K562 (cell line): Measurements from ENCODE around the gene INO80. TPM values are rescaled to one million over a fixed set of nuclear protein-coding genes. Genes with fewer than 3 reads are reported as not detected.

Experiments
- ATAC-seq: fragments of 200-7000 bp; cut with Tn5 transposase; 3 replicates; pipeline ENCODE4 v1.9.1; 2020; ENCODE audit warnings: moderate library complexity
- BruUV-seq: library from RNA; stranded (reverse); fragments of 400-500 nt; replicated peaks from 2 replicates; lab custom pipeline; 2021; lab: Mats Ljungman, UMichigan
- CTCF ChIA-PET: fragments of 300-600 bp; formaldehyde crosslinking; extraction: SDS; loops from one replicate; lab custom pipeline; 2021; ENCODE audit warnings: low intra/inter-chr PET ratio; lab: Yijun Ruan, JAX
- POLR2A ChIA-PET: fragments of 300-600, 350-650 bp; sonication (Branson Sonifier 250); formaldehyde crosslinking; extraction: SDS; loops from one replicate; lab custom pipeline; 2021; ENCODE audit warnings: antibody characterized with exemption, inconsistent platforms; lab: Yijun Ruan, JAX
- DNase-seq, 4 experiments: peaks; one replicate each; pipeline versions ENCODE4 v3.0.0 to v3.0.0-alpha.2; 2011 to 2018; ENCODE audit warnings: low spot score in 3 of 4, mixed read lengths in 3 of 4; ENCODE audit errors: extremely low read depth in 1 of 4
- FAIRE-seq: peaks from 2 replicates; lab custom pipeline; 2011; peaks lifted over from hg19 to GRCh38; lab: Jason Lieb, UNC
- H2AFZ ChIP-seq: 2 replicates; pipeline ENCODE4 v1.6.0; 2011; ENCODE audit warnings: low read depth, low read length, control low read depth, inconsistent platforms
- H3K27ac ChIP-seq: fragments of 200-600 bp; 3 replicates; pipeline ENCODE4 v1.8.0; 2011; ENCODE audit warnings: low read depth, mild to moderate bottlenecking, control low read depth, inconsistent platforms, low read length, moderate library complexity, mixed read lengths; ENCODE audit errors: extremely low read depth
- H3K27me3 ChIP-seq, 2 experiments: fragments of 300-600 bp in 1 of 2; 2 replicates in 1 of 2; 3 replicates in 1 of 2; pipeline versions ENCODE4 v1.6.0 to v1.8.0; 2011; ENCODE audit warnings: inconsistent platforms in 2 of 2, low read length in 2 of 2, mild to moderate bottlenecking in 1 of 2, mixed read lengths in 1 of 2, moderate library complexity in 1 of 2; ENCODE audit not compliant: control insufficient read depth in 2 of 2, insufficient read depth in 2 of 2
- H3K36me3 ChIP-seq: fragments of 300-600 bp; 3 replicates; pipeline ENCODE4 v1.8.0; 2011; ENCODE audit warnings: mild to moderate bottlenecking, low read length, inconsistent platforms; ENCODE audit not compliant: control insufficient read depth, insufficient read depth
- H3K4me1 ChIP-seq, 2 experiments: fragments of 200-600 bp in 1 of 2; replicated peaks in 1 of 2; 2 replicates in 1 of 2; 3 replicates in 1 of 2; pipeline versions ENCODE4 v1.5.1 to v1.8.0; 2011; ENCODE audit warnings: inconsistent platforms in 2 of 2, low read length in 2 of 2, mild to moderate bottlenecking in 1 of 2, mixed read lengths in 1 of 2, moderate library complexity in 1 of 2; ENCODE audit not compliant: control insufficient read depth in 2 of 2, insufficient read depth in 2 of 2
- H3K4me2 ChIP-seq: 2 replicates; pipeline ENCODE4 v1.6.1; 2011; ENCODE audit warnings: low read length, control low read depth, inconsistent platforms, mixed read lengths; ENCODE audit not compliant: insufficient read depth
- H3K4me3 ChIP-seq: fragments of 200-600 bp; sonication (generic), shearing (Covaris generic); 2 replicates; pipeline ENCODE4 v1.5.1; 2016; ENCODE audit warnings: control low read depth, inconsistent platforms
- H3K79me2 ChIP-seq: fragments of 200-600 bp; 3 replicates; pipeline ENCODE4 v1.8.0; 2011; ENCODE audit warnings: low read length, inconsistent platforms; ENCODE audit not compliant: control insufficient read depth, insufficient read depth
- H3K9ac ChIP-seq, 2 experiments: 2 replicates each; pipeline versions ENCODE4 v1.6.0 to v1.6.1; 2011; ENCODE audit warnings: low read depth in 2 of 2, low read length in 2 of 2, control low read depth in 1 of 2, inconsistent platforms in 1 of 2, mild to moderate bottlenecking in 1 of 2, mixed read lengths in 1 of 2; ENCODE audit not compliant: insufficient read depth in 1 of 2
- H3K9me1 ChIP-seq: one replicate; pipeline ENCODE4 v1.6.0; 2011; ENCODE audit warnings: inconsistent platforms, mild to moderate bottlenecking, low read length, moderate library complexity; ENCODE audit not compliant: control insufficient read depth, insufficient read depth
- H3K9me3 ChIP-seq: replicated peaks from 2 replicates; pipeline ENCODE4 v1.5.1; 2011; ENCODE audit warnings: low read depth, low read length, inconsistent platforms; ENCODE audit not compliant: control insufficient read depth, insufficient read depth
- H4K20me1 ChIP-seq: replicated peaks from 2 replicates; pipeline ENCODE4 v1.6.1; 2011; ENCODE audit warnings: low read length, inconsistent platforms, mixed read lengths; ENCODE audit not compliant: control insufficient read depth, insufficient read depth
- CC2D1A ChIP-seq: fragments of 450-650 bp; IDR thresholded peaks from 2 replicates; pipeline ENCODE4 v1.6.1; 2017; ENCODE audit warnings: mild to moderate bottlenecking
- CSDE1 ChIP-seq, 2 experiments: fragments of 450-650 bp; IDR thresholded peaks; 2 replicates each; pipeline ENCODE4 v1.6.1; 2016; ENCODE audit warnings: mild to moderate bottlenecking in 1 of 2
- DPF2 ChIP-seq: fragments of 450-650 bp; IDR thresholded peaks from 2 replicates; pipeline ENCODE4 v1.6.1; 2016
- ELF1 ChIP-seq: fragments of 200-800 bp; sonication (Bioruptor generic); IDR thresholded peaks from 2 replicates; pipeline ENCODE4 v1.6.1; 2016; ENCODE audit warnings: missing genetic modification characterization, missing compliant biosample characterization
- GTF2F1 ChIP-seq: IDR thresholded peaks from 2 replicates; pipeline ENCODE4 v1.6.1; 2011; ENCODE audit warnings: low read depth, low read length, improper control_type of control experiment
- HNRNPK ChIP-seq: fragments of 200-400 bp; formaldehyde crosslinking; IDR thresholded peaks from one replicate; pipeline ENCODE4 v1.6.1; 2018; ENCODE audit warnings: mild to moderate bottlenecking, low read depth, low read length; ENCODE audit not compliant: poor library complexity, severe bottlenecking
- JUND ChIP-seq, 2 experiments: IDR thresholded peaks; 2 replicates in 1 of 2; 3 replicates in 1 of 2; pipeline ENCODE4 v1.6.1; 2011; ENCODE audit warnings: borderline replicate concordance in 2 of 2, low read depth in 2 of 2, low read length in 2 of 2, improper control_type of control experiment in 1 of 2, missing biosample characterization in 1 of 2, missing genetic modification characterization in 1 of 2, missing genetic modification reagents in 1 of 2
- MEIS2 ChIP-seq: fragments of 450-650 bp; IDR thresholded peaks from 2 replicates; pipeline ENCODE4 v1.6.1; 2014; ENCODE audit warnings: mild to moderate bottlenecking; ENCODE audit not compliant: partially characterized antibody
- MYC ChIP-seq, 2 experiments: fragments of 250-450 bp in 1 of 2; sonication (Bioruptor Pico) in 1 of 2; IDR thresholded peaks; 2 replicates each; pipeline versions ENCODE4 v1.5.1 to v1.6.1; 2012 to 2021; ENCODE audit warnings: low read depth in 2 of 2, borderline replicate concordance in 1 of 2, improper control_type of control experiment in 1 of 2, low read length in 1 of 2, mild to moderate bottlenecking in 1 of 2, moderate library complexity in 1 of 2
- RBFOX2 ChIP-seq: fragments of 200-400 bp; formaldehyde crosslinking; IDR thresholded peaks from 2 replicates; pipeline ENCODE4 v1.6.1; 2017; ENCODE audit warnings: low read depth, mild to moderate bottlenecking, low read length, moderate library complexity
- SAP30 ChIP-seq: fragments of 200-600 bp; sonication (generic); IDR thresholded peaks from 2 replicates; pipeline ENCODE4 v1.6.1; 2012; ENCODE audit warnings: borderline replicate concordance, low read depth, mild to moderate bottlenecking, moderate library complexity, low read length, control low read depth, inconsistent platforms; ENCODE audit not compliant: insufficient read depth, poor library complexity, severe bottlenecking
- SMARCB1 ChIP-seq: IDR thresholded peaks from 2 replicates; pipeline ENCODE4 v1.6.1; 2011; ENCODE audit warnings: improper control_type of control experiment, low read depth; ENCODE audit not compliant: insufficient read length
- SMARCC2 ChIP-seq: fragments of 450-650 bp; IDR thresholded peaks from 2 replicates; pipeline ENCODE4 v1.6.1; 2017; ENCODE audit warnings: antibody characterized with exemption, moderate library complexity, mild to moderate bottlenecking, low read depth
- TCF3 ChIP-seq: sonication (generic); formaldehyde crosslinking; IDR thresholded peaks from 2 replicates; pipeline ENCODE4 v1.4.0; 2020; ENCODE audit warnings: mild to moderate bottlenecking, missing genetic modification reagents
- ZKSCAN1 ChIP-seq: fragments of 150-350 bp; IDR thresholded peaks from 2 replicates; pipeline ENCODE4 v1.6.1; 2016; ENCODE audit warnings: low read depth, low read length
- ZNF311 ChIP-seq: fragments of 250-450 bp; sonication (Bioruptor Pico); IDR thresholded peaks from 2 replicates; pipeline ENCODE4 v1.4.0; 2020; ENCODE audit warnings: mild to moderate bottlenecking, moderate library complexity
- ZNF324 ChIP-seq: fragments of 250-450 bp; sonication (Bioruptor Pico); IDR thresholded peaks from 2 replicates; pipeline ENCODE4 v1.4.0; 2020; ENCODE audit warnings: mild to moderate bottlenecking
- ZSCAN29 ChIP-seq: fragments of 450-650 bp; IDR thresholded peaks from 2 replicates; pipeline ENCODE4 v1.6.1; 2017
- WGBS: fragments of 100-300 bp; shearing (Covaris generic); methylation state at CpG from one replicate; pipeline ENCODE4 v1.1.6; 2016; ENCODE audit warnings: low coverage, mixed read lengths; ENCODE audit not compliant: insufficient coverage; ENCODE audit errors: missing lambda C conversion rate; 5-methylcytosine and 5-hydroxymethylcytosine counted together
- in situ Hi-C: fragments of 300-500 bp; cut with MboI; formaldehyde crosslinking; loops from 4 replicates; pipeline ENCODE4 v1.15.0; 2018; ENCODE audit warnings: inconsistent platforms, mixed read lengths
- intact Hi-C: fragments of 100-400 bp; cut with micrococcal nuclease; formaldehyde crosslinking; loops from 2 replicates; pipeline ENCODE4 v1.14.2; 2022
- polyA plus RNA-seq, 8 experiments: library from polyadenylated mRNA; depleted of rRNA in 4 of 8; stranded (reverse) in 5 of 8; unstranded in 3 of 8; fragments of >200 nt; fragmentation: Nextera tagmentation in 2 of 8; fragmentation: Illumina TruSeq in 1 of 8; extraction: Ambion mirVana in 2 of 8; extraction: Trizol in 1 of 8; gene quantifications; 2 replicates each; pipeline versions ENCODE4 v1.2.1 to v1.2.3, GENCODE V29; 2011 to 2014; ENCODE audit warnings: inconsistent platforms in 1 of 8, missing spikeins in 1 of 8
- total RNA-seq, 7 experiments: library from RNA; depleted of rRNA in 6 of 7; stranded (reverse); fragments of >200 nt in 6 of 7; fragmentation: Illumina TruSeq in 2 of 7; extraction: Trizol in 2 of 7; gene quantifications; 2 replicates each; pipeline versions ENCODE4 v1.2.1 to v1.2.3, GENCODE V29; 2011 to 2021; ENCODE audit warnings: low replicate concordance in 1 of 7
- TF ChIP-seq, protein P1 (sequence below): fragments of 450-650 bp; formaldehyde crosslinking; IDR thresholded peaks from 2 replicates; pipeline ENCODE4 v1.4.0; 2020; ENCODE audit warnings: mild to moderate bottlenecking, moderate library complexity
- TF ChIP-seq, protein P2 (sequence below): fragments of 450-650 bp; formaldehyde crosslinking; conservative IDR thresholded peaks from 2 replicates; pipeline ENCODE4 v1.4.0; 2022; ENCODE audit warnings: mild to moderate bottlenecking, missing genetic modification characterization

INO80 gene
- total and polyA plus RNA-seq, 9 of the 15 experiments (the other 6 are each of a cell fraction or from before 2014, with no cell fraction given), result 1.1 to 25.7 (median 19.9) TPM

DNA sequence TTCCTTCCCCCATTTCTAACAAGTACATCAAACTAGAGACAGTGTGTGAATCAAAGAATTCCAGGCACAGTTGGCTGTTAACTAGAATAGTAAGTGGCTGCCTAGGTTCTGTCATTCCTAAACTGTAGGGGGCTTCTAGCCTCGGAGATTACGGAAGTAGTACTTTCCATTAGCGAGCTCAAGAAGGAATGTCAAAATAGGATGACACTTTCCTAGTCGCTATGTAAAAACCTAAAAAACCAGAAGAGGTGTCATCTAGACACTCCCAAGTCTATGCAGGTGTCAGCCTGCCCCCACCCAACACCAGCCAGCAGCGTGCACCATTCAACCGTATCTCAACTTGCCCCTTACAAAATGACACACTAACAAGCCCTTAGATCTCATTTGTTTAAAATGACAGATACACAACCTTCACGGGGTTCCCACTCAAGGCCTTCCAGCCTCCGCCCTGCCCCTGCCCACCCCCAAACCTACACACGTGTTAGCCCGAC is 874 bp downstream of the INO80 start:
- ChIA-PET POLR2A (interaction anchor here (0.6 to 2.0 kb wide), 10 partner anchors 9 to 1385 kb away, joined by 3 to 9 read pairs (median 4); no protein-coding TSS in a partner anchor), CTCF (interaction anchor here (0.7 kb wide), 1 partner anchor 971 kb away, joined by 3 read pairs; no protein-coding TSS in a partner anchor)
- H3K4me2 ChIP-seq, result peak overlapping the region; percentile 100
- in situ Hi-C loops, result no loop called here
- 0% methylated on average over 10 of the region's 10 CpGs for WGBS
- H3K36me3 ChIP-seq, result peaks cover 24% of the 10 kb centered on the region; the same call in 1 of the 3 replicates
- peak in 3 of 4 experiments; percentile 21 to 28 (median 22) for DNase-seq
- ATAC-seq, result peak; percentile 31
- intact Hi-C loops, result loop anchor here (5.0 kb wide), 1 partner anchor 67 kb away; no protein-coding TSS in a partner anchor
- no peaks in the 10 kb centered on the region for H3K27me3 ChIP-seq
- H3K27ac ChIP-seq, result peak overlapping the region; percentile 100
- no peaks in the 10 kb centered on the region for H4K20me1 ChIP-seq
- peak overlapping the region; percentile 96 for H2AFZ ChIP-seq
- no peaks in the 10 kb centered on the region for H3K9me3 ChIP-seq
- FAIRE-seq, result peak; percentile 54
- peaks cover 5 to 12% of the 10 kb centered on the region in 2 experiments; a peak in 4 of 5 replicates for H3K4me1 ChIP-seq
- H3K9me1 ChIP-seq, result no peaks in the 10 kb centered on the region
- TSS peak; percentile 76 for BruUV-seq
- peak overlapping the region; percentile 89 for H3K4me3 ChIP-seq
- H3K9ac ChIP-seq, result peak overlapping the region; percentile 100
- H3K79me2 ChIP-seq, result peaks cover 63% of the 10 kb centered on the region
- TF ChIP-seq ZNF324 (CRISPR knock-in tag) (no peak), MEIS2 (peak; percentile 3), TCF3 (CRISPR knock-in tag) (no peak), JUND (IDR thresholded peaks at IDR 0.05; ENCODE audit: borderline replicate concordance, low read depth, low read length) (no peak), JUND (tag; IDR thresholded peaks at IDR 0.05; ENCODE audit: borderline replicate concordance, low read depth, low read length) (0 out of 3 replicates have a peak, but pooled peaks have one; percentile 36), ZNF311 (CRISPR knock-in tag) (no peak), HNRNPK (no peak), ZKSCAN1 (no peak), GTF2F1 (no peak), SMARCB1 (no peak), ELF1 (tag) (peak; percentile 58; the same call in 1 of the 2 replicates), ZSCAN29 (0 out of 2 replicates have a peak, but pooled peaks have one; percentile 21), CSDE1 (IDR thresholded peaks at IDR 0.05) (no peak), SMARCC2 (no peak), CC2D1A (peak; percentile 41; the same call in 1 of the 2 replicates), SAP30 (no peak), RBFOX2 (no peak), MYC (IDR thresholded peaks at IDR 0.05; ENCODE audit: low read depth, low read length) (no peak), MYC (CRISPR knock-in tag; IDR thresholded peaks at IDR 0.05; ENCODE audit: borderline replicate concordance, low read depth) (peak; percentile 96; the same call in 1 of the 2 replicates), DPF2 (peak; percentile 36; the same call in 1 of the 2 replicates)
- TF ChIP-seq, protein P1, sequence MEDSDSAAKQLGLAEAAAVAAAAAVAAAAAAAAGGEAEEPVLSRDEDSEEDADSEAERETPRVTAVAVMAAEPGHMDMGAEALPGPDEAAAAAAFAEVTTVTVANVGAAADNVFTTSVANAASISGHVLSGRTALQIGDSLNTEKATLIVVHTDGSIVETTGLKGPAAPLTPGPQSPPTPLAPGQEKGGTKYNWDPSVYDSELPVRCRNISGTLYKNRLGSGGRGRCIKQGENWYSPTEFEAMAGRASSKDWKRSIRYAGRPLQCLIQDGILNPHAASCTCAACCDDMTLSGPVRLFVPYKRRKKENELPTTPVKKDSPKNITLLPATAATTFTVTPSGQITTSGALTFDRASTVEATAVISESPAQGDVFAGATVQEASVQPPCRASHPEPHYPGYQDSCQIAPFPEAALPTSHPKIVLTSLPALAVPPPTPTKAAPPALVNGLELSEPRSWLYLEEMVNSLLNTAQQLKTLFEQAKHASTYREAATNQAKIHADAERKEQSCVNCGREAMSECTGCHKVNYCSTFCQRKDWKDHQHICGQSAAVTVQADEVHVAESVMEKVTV (CRISPR knock-in tag), result no peak
- TF ChIP-seq, protein P2, sequence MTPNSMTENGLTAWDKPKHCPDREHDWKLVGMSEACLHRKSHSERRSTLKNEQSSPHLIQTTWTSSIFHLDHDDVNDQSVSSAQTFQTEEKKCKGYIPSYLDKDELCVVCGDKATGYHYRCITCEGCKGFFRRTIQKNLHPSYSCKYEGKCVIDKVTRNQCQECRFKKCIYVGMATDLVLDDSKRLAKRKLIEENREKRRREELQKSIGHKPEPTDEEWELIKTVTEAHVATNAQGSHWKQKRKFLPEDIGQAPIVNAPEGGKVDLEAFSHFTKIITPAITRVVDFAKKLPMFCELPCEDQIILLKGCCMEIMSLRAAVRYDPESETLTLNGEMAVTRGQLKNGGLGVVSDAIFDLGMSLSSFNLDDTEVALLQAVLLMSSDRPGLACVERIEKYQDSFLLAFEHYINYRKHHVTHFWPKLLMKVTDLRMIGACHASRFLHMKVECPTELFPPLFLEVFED, result 0 out of 2 replicates have a peak, but pooled peaks have one; percentile 4
